ENCODE results near the gene P2RY11. TPM values are rescaled to one million over a fixed set of nuclear protein-coding genes. Genes with fewer than 3 reads are reported as not detected.

Gene P2RY11, protein sequence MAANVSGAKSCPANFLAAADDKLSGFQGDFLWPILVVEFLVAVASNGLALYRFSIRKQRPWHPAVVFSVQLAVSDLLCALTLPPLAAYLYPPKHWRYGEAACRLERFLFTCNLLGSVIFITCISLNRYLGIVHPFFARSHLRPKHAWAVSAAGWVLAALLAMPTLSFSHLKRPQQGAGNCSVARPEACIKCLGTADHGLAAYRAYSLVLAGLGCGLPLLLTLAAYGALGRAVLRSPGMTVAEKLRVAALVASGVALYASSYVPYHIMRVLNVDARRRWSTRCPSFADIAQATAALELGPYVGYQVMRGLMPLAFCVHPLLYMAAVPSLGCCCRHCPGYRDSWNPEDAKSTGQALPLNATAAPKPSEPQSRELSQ
- total RNA-seq: 10.2 TPM in 1 of 2 replicates, not detected in the other

DNA sequence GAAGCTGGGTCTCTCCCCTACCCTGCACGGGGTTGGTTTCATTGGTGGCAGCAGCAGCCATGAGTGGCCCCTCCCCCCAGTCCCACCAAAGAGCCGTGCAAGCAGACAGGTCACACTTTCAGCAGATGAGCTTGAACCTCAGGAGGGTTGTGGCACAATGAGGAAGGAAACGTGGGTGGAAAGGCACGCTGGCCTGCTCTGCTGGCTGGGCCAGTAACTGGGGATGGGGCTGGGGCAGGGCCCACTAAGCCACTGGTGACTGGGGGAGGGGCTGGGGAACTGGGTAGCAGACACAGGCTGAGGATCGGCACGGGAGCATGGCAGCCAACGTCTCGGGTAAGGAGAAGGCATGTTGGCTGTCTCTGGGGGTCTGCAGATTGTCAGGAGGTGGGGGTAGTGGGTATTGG, at the start of gene P2RY11:
TSS of gene P2RY11 (plus strand) at position 289 of the 407 bp plus-strand sequence. CDS start at position 318, 29 bp downstream.
- no peak for DNase-seq (ENCODE audit: low read depth)

DNA sequence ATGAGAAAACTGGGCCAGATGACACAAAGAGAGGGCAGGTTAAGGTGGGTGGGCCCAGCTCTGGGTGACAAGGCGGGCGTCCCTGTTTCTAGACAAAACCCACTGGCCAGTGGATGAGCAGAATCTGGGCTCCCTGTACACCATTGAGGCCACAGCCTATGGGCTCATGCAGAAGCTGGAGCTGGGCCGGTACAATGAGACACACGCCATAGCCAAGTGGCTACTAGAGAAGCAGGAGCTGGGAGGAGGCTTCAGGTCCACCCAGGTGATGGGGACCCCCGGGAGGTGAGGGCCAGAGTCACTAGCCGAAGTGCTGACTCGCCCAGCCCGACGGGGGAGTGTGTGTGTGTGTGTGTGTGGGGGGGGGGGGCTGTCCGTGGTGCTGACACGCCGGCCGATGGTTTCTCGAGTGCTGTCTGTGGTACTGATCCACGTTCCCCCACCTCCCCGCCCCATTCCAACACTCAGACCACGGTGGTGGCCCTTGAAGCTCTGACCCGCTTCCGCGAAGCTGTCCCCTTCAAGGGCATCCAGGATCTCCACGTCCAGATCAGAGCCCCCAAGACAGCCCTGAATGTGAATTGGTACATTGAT, 49.7 kb upstream of the P2RY11 start:
- DNase-seq (ENCODE audit: low read depth): no peak

DNA sequence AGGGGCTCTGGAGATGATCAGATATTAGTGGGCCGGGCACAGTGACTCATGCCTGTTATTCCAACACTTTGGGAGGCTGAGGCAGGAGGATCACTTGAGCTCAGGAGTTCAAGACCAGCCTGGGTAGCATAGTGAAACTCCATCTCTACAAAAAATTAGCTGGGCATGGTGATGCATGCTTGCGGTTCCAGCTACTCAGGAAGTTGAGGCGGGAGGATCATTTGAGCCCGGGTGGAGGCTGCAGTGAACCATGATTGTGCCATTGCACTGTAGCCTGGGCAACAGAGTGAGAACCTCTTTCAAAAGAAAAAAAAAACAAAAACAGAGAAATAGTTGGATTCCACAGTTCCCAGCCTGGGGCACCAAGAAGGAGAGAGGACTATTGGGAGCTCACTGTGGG, 43.3 kb upstream of the P2RY11 start:
- DNase-seq (ENCODE audit: low read depth): peak; percentile 4

DNA sequence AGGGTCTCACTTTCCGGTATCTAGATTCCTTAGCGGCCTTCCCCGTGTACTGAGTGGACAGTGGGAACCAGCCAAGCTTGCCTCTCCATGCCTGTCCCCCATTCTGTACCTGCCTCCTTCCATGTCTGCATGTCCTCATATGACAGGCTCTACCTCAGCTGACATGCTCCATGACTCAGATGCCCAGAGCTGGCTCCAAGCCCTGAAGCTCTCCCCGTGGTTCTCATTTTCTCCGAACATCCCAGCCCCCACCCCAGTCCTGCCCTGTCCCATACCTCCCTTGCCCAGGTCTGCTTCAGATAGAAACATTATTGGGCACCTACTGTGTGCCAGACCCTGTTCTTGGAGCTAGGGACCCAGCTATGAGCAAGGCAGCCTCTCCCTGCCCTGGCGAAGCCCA, 42.4 kb upstream of the P2RY11 start:
- DNase-seq (ENCODE audit: low read depth): peak; percentile 22

DNA sequence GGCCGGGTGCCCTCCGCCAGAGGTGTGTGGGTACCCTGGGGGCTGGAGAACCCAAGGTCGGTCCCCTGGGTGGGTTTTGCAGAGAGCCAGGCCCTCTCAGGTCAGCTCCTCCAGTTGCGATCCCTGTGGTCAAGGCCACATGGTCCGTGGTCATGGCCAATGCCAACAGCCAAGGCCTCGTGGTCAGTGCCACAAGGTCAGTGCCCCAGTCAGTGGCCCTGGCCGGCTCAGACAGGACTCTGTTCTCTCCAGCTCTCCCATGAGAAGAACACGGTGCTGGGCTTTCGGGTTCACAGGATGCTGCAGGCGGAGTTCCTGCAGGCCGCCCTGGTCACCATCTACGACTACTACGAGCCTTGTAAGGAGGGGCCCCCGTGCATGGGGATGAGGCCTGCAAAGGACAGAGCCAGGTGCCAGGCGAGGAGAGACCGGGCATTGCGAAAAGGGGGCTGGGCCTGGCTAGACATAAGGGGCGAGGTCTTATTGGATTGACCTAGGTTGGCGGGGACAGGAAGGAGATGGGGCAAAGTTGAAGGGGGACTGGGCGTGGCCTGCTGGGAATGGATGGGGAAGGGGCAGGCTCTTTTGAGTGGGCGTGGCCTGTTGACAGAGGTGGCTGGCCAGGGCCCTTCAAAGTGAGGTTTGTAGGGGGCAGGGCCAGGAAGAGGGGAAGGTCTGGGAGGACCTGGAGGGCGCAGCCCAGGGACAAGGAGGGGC, 40.6 kb upstream of the P2RY11 start:
- DNase-seq (ENCODE audit: low read depth): no peak

DNA sequence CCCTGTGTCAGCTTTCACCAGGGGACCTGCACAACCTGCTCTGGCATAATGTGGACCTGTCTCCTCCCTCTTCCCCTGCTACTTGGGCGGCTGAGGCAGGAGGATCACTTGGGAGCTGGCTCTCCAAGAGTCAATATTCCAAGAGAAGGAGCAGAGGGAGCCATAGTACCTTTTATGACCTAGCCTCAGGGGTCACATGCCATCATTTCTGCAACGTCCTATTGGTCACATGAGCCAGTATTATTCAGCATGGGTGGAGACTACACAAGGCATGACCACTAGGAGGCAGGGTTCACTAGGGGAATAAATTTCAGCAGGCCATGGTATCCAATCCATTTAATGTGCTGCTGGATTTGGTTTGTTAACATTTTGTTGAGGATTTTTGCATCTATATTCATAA, 37.3 kb upstream of the P2RY11 start:
- DNase-seq (ENCODE audit: low read depth): no peak

DNA sequence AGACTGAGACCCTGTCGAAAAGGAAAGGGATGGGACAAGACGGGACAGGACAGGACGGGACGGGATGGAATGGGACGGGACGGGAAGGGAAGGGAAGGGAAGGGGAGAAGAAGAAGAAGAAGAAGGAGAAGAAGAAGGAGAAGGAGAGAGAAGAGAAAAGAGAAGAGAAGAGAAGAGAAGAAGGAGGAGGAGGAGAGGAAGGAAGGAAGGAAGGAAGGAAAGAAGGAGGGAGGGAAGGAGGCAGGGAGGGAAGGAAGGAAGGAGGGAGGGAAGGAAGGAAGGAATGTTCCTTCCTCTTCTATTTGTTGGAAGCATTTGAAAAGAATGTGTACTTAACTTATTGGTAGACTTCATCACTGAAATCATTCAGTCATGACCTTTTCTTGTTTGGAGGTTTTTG, 35.0 kb upstream of the P2RY11 start:
- DNase-seq (ENCODE audit: low read depth): no peak

DNA sequence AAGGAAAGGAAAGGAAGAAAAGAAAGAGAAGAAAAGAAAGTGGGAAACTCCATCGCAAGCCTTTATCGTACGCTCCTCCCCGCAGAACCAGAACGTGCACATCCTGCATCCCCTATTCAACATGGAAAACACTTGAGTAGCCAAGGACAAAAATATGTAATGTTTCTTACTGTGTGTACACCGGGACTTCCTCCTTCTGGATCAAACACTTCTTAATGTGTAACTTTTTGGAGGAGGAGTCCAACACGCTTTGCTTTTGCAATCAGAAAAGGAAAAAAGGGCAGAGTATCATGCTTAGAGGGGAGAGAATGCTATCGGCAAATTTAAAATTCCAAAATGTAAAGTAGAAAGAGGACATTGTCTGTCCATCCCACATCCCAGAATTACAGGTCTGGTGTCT, 33.2 kb upstream of the P2RY11 start:
- no peak for DNase-seq (ENCODE audit: low read depth)

DNA sequence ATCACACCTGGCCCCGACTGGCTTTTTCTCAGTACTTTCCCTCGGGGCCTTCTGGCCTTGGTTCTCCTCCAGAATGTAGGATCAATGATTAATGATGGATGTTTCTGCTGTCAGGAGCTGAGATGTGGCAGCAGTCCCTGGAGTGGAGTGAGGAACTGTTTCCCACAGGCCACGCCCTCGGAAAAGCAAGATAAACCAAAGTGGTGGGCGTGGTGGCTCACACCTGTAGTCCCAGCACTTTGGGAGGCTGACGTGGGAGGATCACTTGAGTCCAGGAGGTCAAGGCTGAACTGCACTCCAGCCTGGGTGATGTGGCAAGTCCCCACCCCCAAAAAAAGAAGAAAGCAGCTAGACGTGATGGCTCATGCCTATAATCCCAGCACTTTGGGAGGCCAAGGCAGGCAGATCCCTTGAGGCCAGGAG, 32.5 kb upstream of the P2RY11 start:
- DNase-seq (ENCODE audit: low read depth): no peak

DNA sequence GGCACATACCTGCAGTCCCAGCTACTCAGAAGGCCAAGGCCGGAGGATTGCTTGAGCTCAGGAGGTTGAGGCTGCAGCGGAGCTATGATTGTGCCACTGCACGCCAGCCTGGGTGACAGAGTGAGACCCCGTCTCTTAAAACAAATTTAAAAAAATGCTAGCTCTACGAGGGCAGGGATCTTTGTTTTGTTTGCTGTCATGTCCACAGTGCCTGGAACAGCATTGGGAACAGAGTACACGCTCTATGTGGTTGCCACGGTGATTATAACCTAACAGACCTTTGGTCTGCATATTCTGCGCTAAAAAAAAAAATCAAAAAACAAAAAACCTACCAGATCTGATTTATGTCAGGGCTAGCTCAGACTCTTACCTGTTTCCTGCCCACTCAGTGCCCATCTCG, 27.6 kb upstream of the P2RY11 start:
- no peak for DNase-seq (ENCODE audit: low read depth)

DNA sequence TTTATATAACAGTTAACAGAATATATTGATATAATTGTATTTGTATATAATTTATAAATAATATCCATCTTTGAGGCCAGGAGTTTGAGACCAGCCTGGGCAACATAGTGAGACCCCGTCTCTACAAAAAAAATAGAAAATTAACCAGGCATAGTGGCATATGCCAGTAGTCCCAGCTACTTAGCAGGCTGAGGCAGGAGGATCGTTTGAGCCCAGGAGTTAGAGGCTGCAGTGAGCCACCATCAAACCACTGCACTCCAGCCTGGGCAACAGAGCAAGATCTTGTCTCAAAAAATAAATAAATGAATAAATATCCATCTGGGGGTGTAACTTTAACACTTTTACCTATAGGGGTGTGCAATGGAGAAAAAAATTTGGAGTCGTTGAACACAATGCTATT, 26.7 kb upstream of the P2RY11 start:
- no peak for DNase-seq (ENCODE audit: low read depth)

DNA sequence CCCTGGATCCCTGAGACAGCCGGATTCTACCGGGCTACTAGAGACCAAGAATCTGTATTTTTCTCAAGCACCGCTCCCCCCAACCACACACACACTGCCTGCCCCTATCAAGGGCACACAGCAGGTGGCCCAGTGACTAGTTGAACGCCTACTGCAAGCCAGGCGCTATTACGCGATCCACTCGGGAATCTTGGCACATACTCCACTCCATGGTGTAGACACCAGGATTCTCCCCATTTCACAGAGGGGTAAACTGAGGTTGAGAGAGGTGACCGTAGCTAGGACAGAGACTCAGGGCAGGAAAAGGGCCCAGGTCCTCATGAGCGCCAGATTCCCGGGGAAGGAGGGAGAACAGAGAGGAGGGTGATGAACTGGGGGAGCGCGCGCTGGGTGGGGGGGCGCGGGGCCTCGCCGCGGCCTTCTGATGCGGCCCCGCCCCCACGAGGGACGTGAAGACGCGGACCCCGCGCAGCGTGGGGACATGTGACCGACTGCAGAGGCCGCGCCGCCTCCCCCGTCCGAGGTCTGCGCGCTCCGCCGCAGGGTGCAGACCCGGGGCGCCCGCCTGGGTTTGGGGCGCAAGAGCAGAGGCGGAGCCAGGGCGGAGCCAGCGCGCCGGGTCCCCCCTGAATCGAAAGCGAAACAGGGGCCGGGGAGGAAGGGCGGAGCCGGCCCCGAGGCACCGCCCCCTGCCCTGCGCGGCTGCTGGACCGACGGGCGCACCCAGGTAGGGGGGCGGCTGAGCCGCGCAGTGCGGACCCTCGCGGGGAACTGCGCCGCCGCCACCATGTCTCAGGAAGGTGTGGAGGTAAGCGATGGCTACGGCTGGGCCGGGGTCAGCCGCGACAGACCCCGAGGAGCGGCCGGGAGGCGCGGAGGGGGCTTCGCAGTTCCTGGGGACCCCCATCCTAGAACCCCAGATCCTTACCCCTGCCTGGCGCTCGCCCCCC, 25.6 kb upstream of the P2RY11 start, which contains the start of gene SHFL:
TSS of gene SHFL (plus strand) at position 677 of the 950 bp plus-strand sequence. CDS start at position 788, 111 bp downstream.
- no peak for DNase-seq (ENCODE audit: low read depth)

DNA sequence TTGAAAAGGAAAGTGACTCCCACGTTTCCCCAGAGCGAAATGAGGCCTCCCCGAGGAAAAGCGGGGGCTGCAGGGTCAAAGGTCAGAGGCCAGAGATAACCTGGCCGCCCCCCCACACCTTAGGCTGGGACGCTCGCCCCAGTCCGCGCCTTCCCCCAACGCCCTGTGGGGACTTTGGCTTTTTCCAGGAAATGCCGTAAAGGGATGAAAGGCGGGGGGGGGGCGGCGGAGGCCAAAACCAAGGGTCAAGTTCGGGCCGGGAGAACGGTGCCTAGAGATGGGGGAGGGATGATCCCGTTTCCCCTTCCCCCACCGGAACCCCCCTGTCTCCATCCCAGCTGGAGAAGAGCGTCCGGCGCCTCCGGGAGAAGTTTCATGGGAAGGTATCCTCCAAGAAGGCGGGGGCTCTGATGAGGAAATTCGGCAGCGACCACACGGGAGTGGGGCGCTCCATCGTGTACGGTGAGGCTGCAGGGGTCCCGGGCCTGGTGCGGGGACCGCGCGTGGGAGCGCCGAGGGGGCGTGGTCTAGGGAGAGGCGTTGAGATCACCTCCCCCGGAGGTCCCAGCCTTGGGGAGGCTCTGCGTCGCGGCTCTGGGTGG, 24.8 kb upstream of the P2RY11 start:
- no peak for DNase-seq (ENCODE audit: low read depth)

DNA sequence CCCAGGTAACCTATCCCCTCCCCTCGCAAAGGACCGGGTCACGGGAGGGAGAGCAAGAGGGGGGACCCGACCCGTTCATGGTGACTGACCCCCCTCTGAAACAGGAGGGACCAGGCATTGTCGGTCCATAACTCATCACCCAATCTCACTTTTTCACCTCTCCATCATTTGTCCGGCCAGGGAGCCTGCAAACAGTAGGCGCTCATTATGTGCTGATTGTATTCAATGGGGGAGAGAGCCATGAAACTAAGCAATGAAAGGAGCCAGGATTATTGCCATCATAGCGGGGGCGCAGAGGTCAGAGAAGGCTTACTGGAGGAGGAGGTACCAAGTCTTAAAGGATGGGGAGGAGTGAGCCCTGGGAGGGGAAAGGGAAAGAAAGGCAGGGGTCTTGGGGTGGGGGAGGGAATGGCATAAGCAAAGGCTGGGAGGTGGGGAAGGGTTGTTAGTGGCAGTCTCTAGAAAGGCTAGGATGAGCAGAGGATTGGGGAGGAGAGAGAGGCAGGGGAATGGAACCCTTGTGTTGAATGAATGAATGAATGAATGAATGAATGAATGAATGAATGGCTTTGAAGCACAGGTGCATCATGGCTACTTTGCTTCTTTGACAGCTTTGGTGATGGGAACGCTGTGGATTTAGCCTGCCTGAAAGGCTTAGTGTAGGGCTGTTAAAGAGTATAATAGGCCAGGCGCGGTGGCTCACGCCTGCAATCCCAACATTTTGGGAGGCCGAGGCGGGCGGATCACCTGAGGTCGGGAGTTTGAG, 24.0 kb upstream of the P2RY11 start:
- no peak for DNase-seq (ENCODE audit: low read depth)

DNA sequence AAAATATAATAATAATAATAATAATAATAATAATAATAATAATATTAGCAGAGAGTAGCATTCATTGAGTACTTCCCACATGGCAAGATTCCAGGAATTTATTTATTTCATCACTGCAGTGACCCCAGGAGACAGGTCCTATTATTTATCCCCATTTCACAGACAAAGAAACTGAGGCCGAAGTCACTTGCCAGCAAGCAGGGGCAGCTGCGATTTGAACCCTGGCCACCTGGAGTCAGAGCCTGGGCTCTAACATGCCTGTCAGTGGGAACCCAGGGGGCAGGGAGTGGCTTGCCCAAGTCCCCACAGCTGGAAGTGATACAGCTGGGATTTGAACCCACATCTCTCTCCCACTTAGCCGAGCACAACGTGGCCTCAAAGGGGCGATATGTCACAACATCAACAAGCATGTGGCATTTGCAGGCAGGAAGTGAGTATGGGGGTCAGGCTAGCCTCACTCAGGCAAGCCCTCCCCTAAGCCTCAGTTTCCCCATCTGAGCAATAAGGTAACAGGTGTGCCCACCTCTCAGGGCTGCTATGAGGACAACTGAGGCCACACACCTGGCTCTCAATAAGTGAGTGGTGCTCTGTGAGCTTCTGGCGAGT, 22.4 kb upstream of the P2RY11 start:
- no peak for DNase-seq (ENCODE audit: low read depth)

DNA sequence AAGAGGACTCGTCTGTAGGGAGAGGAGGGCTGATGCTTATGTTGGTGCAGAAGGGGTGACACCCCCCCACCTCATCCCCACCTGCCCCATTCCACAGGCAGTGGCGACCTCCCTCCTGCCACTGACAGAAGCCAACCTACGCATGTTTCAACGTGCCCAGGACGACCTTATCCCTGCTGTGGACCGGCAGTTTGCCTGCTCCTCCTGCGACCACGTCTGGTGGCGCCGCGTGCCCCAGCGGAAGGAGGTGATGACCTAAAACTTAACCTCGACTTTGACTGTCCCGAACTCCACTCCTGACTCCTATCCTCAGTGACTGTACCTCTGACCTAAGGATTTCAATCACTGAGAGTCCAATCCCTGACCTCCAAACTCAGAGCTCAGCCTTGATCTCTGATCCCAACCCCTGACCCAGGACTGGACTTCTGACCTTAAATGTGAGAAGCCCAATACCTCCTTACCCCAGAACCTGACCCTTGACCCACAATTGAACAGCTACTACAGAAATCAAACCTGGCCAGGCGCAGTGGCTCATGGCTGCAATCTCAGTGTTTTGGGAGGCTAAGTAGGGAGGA, 21.6 kb upstream of the P2RY11 start:
- no peak for DNase-seq (ENCODE audit: low read depth)

DNA sequence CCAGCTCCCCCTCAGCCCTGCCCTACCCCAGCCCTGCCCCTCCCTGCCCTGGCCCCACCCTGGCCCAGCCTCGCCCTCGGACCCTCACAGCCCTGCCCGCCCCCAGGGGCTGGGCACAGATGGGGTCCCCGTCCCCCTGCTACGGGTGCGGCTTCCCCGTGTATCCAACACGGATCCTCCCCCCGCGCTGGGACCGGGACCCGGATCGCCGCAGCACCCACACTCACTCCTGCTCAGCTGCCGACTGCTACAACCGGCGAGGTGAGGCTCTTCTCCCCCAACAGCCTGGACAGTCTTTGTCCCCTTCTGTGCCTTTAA, 20.2 kb upstream of the P2RY11 start:
- DNase-seq (ENCODE audit: low read depth): no peak

DNA sequence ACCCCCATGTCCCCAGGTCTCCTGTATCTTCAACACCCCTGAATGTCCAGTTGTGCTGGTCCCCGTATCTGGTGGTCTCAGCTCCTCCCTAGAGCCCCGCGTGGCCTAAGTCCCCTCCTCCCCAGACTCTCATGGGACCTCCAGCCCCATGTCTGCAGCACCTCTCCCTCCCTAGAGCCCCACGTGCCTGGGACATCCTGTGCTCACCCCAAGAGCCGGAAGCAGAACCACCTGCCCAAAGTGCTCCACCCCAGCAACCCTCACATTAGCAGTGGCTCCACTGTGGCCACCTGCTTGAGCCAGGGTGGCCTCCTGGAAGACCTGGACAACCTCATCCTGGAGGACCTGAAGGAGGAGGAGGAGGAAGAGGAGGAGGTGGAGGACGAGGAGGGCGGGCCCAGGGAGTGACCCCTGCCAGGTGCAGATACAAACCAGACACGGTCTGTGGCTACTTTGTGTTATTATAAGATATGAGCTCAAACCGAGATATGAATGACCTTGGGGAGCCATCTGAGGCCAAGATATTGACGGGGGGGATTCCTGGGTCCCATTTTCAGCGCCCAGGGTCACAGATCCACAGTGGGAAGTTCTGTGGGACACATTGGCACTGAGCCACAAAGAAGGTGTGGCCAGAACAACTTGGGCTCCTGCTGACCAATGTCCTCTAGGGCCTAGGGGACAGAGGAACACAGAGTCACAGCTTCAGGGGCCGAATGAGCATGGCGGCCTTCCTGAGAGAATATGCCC, 19.4 kb upstream of the P2RY11 start:
- DNase-seq (ENCODE audit: low read depth): no peak

DNA sequence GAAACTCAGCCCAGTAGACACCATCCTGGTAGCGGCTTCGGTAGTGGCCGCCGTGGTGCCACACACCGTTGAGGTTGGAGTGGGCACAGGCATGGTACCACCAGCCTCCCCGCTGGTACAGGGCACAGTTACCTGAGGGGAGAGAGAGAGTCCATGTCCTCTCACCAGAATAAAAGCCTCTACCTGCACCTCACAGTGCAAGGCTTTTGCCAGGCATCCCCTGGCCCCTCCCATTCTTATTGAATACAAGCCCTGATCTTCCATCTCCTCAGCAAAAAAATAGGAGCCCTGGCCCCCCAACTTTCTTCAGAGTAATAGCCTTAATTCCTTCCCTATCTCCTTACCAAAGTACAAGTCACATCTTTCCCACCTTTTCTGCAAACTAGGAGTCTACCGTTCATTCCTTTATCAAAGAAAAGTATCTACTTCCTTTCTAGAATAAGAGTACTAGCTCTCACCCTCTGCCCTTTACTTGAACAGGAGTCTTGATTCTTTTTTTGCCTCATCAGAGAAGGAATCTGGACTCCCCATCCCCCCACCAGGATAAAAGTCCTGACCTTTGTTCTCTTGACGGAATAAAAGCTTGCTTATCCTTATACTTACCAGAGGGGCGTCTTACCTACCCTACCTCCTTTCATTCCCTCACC, 18.7 kb upstream of the P2RY11 start:
- no peak for DNase-seq (ENCODE audit: low read depth)
